Measurements from ENCODE around the gene TSPAN7. TPM values are rescaled to one million over a fixed set of nuclear protein-coding genes. Genes with fewer than 3 reads are reported as not detected.

The TSPAN7 gene
- total and polyA plus RNA-seq, 2 donors (not counting 3 experiments of a cell fraction or from before 2014, with no cell fraction given): 3.2 to 5.2 TPM

DNA sequence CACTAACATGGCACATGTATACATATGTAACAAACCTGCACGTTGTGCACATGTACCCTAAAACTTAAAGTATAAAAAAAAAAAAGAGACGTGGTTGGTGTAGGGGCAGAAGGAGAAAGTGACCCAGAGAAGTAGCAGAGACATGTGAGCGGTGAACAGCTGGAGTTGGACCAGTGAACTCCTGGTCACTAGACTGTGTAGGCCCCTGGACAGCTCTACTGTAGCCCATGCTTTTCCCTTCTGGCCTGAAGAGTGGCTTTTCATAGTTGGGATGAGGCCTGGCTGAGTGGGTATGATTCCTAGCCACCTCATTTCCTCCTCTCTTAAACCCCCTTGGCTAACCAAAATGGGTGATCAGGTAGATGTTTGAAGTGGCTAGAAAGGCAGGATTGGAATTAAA, 16.4 kb downstream of the TSPAN7 start:
- TF ChIP-seq GATA2 (IDR thresholded peaks at IDR 0.05; ENCODE audit: insufficient read depth, insufficient read length, low read depth, low read length): no peak
- no peak for TF ChIP-seq POLR2A (IDR thresholded peaks at IDR 0.05; ENCODE audit: low read depth, low read length)
- TF ChIP-seq, protein P1, sequence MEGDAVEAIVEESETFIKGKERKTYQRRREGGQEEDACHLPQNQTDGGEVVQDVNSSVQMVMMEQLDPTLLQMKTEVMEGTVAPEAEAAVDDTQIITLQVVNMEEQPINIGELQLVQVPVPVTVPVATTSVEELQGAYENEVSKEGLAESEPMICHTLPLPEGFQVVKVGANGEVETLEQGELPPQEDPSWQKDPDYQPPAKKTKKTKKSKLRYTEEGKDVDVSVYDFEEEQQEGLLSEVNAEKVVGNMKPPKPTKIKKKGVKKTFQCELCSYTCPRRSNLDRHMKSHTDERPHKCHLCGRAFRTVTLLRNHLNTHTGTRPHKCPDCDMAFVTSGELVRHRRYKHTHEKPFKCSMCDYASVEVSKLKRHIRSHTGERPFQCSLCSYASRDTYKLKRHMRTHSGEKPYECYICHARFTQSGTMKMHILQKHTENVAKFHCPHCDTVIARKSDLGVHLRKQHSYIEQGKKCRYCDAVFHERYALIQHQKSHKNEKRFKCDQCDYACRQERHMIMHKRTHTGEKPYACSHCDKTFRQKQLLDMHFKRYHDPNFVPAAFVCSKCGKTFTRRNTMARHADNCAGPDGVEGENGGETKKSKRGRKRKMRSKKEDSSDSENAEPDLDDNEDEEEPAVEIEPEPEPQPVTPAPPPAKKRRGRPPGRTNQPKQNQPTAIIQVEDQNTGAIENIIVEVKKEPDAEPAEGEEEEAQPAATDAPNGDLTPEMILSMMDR (IDR thresholded peaks at IDR 0.05; ENCODE audit: extremely low read depth in 1 of 2, insufficient read depth in 1 of 2, low read depth in 1 of 2, low read length in 2 of 2): no peak
- no peak for TF ChIP-seq FOS (IDR thresholded peaks at IDR 0.05; ENCODE audit: borderline replicate concordance, insufficient read depth, low read length)
- no peak for TF ChIP-seq MYC (IDR thresholded peaks at IDR 0.05; ENCODE audit: low read depth, low read length)
- TF ChIP-seq, protein P2, sequence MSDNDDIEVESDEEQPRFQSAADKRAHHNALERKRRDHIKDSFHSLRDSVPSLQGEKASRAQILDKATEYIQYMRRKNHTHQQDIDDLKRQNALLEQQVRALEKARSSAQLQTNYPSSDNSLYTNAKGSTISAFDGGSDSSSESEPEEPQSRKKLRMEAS (IDR thresholded peaks at IDR 0.05; ENCODE audit: insufficient read depth, insufficient read length): no peak
- TF ChIP-seq EZH2 (IDR thresholded peaks at IDR 0.05; ENCODE audit: borderline replicate concordance, low read depth, low read length, severe bottlenecking): no peak
- TF ChIP-seq POLR2AphosphoS5 (IDR thresholded peaks at IDR 0.05; ENCODE audit: insufficient read depth, low read depth, low read length): no peak
- no peak for TF ChIP-seq JUN (IDR thresholded peaks at IDR 0.05; ENCODE audit: borderline replicate concordance, insufficient read depth, insufficient read length, low read depth)
- no peaks in the 10 kb centered on the region for H4K20me1 ChIP-seq (replicated peaks; ENCODE audit: control insufficient read depth, extremely low read depth, insufficient read depth, low read length)
- no TSS peak for BruUV-seq (replicated peaks)
- no peaks in the 10 kb centered on the region for H3K27me3 ChIP-seq (ENCODE audit: control insufficient read depth in 2 of 2, insufficient read depth in 2 of 2, low read length in 2 of 2)
- H3K9ac ChIP-seq (replicated peaks; ENCODE audit: extremely low read depth, insufficient read depth, low read length): no peak overlapping the region
- no peak overlapping the region for H2AFZ ChIP-seq (ENCODE audit: low read depth, low read length)
- H3K36me3 ChIP-seq (ENCODE audit: control insufficient read depth in 2 of 2, extremely low read depth in 1 of 2, insufficient read depth in 2 of 2, low read length in 2 of 2): no peaks in the 10 kb centered on the region
- H3K4me2 ChIP-seq (ENCODE audit: insufficient read depth, low read length): no peak overlapping the region
- CTCF ChIA-PET: no interaction called here
- intact Hi-C loops (cut with micrococcal nuclease): no loop called here
- DNase-seq (ENCODE audit: low read depth, low spot score): no peak
- no peak overlapping the region for H3K4me3 ChIP-seq (replicated peaks in 1 of 3; ENCODE audit: insufficient read depth in 1 of 3, low read depth in 1 of 3, low read length in 3 of 3)
- H3K79me2 ChIP-seq (ENCODE audit: control insufficient read depth, insufficient read depth, low read length): no peaks in the 10 kb centered on the region
- POLR2A ChIA-PET: no interaction called here
- H3K4me1 ChIP-seq (ENCODE audit: control insufficient read depth, extremely low read depth, insufficient read depth, low read length): no peaks in the 10 kb centered on the region
- no peak for FAIRE-seq
- H3K27ac ChIP-seq (ENCODE audit: insufficient read depth, low read depth, low read length): no peak overlapping the region
- dilution Hi-C loops (cut with MboI; ENCODE audit: extremely low pct_ligation_motif_present, low sequenced_read_pairs): no loop called here
- H3K9me1 ChIP-seq (replicated peaks; ENCODE audit: control insufficient read depth, extremely low read depth, insufficient read depth, low read length): no peaks in the 10 kb centered on the region
- H3K9me3 ChIP-seq (replicated peaks; ENCODE audit: control insufficient read depth, insufficient read depth, low read length): no peaks in the 10 kb centered on the region
